GM12878 (cell line): ENCODE data around the gene MAST4. TPM values are rescaled to one million over a fixed set of nuclear protein-coding genes. Genes with fewer than 3 reads are reported as not detected.

Experiments
- ATAC-seq: fragments of 200-7000 bp; cut with Tn5 transposase; 3 replicates; pipeline ENCODE4 v1.9.1; 2020; ENCODE audit warnings: mild to moderate bottlenecking, moderate library complexity
- BruUV-seq: library from RNA; stranded (reverse); fragments of 400-500 nt; replicated peaks from 2 replicates; lab custom pipeline; 2021; lab: Mats Ljungman, UMichigan
- CTCF ChIA-PET: fragments of 300-600 bp; sonication (Branson Sonifier 250); formaldehyde crosslinking; extraction: SDS; loops from one replicate; lab custom pipeline; 2021; ENCODE audit warnings: inconsistent platforms; lab: Yijun Ruan, JAX
- POLR2A ChIA-PET: fragments of 350-600 bp; formaldehyde crosslinking; extraction: SDS; loops from one replicate; lab custom pipeline; 2021; ENCODE audit warnings: inconsistent platforms; lab: Charles Lee
- RAD21 ChIA-PET: fragments of 300-600 bp; sonication (Branson Sonifier 250); formaldehyde crosslinking; loops from one replicate; lab custom pipeline; 2023; ENCODE audit warnings: antibody characterized with exemption; ENCODE audit not compliant: unreplicated experiment; lab: Charles Lee
- SMC1A ChIA-PET: fragments of 300-600 bp; sonication (Branson Sonifier 250); formaldehyde crosslinking; loops from one replicate; lab custom pipeline; 2023; ENCODE audit not compliant: unreplicated experiment, uncharacterized antibody; lab: Charles Lee
- DNase-seq: peaks from one replicate; pipeline ENCODE4 v3.0.0-alpha.2; 2011; ENCODE audit warnings: low read depth, low spot score
- FAIRE-seq: peaks from 3 replicates; lab custom pipeline; 2011; peaks lifted over from hg19 to GRCh38; lab: Jason Lieb, UNC
- H2AFZ ChIP-seq: 2 replicates; pipeline ENCODE4 v1.6.0; 2011; ENCODE audit warnings: low read depth, low read length, control low read depth; ENCODE audit not compliant: control insufficient read depth
- H3K27ac ChIP-seq: 2 replicates; pipeline ENCODE4 v1.5.1; 2011; ENCODE audit warnings: control low read depth; ENCODE audit not compliant: control insufficient read depth, insufficient read depth
- H3K27me3 ChIP-seq, 2 experiments: replicated peaks in 1 of 2; 2 replicates each; pipeline versions ENCODE4 v1.6.0 to v1.6.1; 2011; ENCODE audit warnings: low read length in 1 of 2; ENCODE audit not compliant: control insufficient read depth in 2 of 2, insufficient read depth in 2 of 2
- H3K36me3 ChIP-seq, 2 experiments: 2 replicates each; pipeline ENCODE4 v1.5.1; 2011; ENCODE audit warnings: low read length in 1 of 2; ENCODE audit not compliant: control insufficient read depth in 2 of 2, insufficient read depth in 2 of 2
- H3K4me1 ChIP-seq: 2 replicates; pipeline ENCODE4 v1.6.1; 2011; ENCODE audit warnings: mild to moderate bottlenecking, low read length, moderate library complexity, mixed read lengths; ENCODE audit not compliant: control insufficient read depth, insufficient read depth
- H3K4me2 ChIP-seq: 2 replicates; pipeline ENCODE4 v1.6.0; 2011; ENCODE audit warnings: control low read depth; ENCODE audit not compliant: control insufficient read depth, insufficient read depth
- H3K4me3 ChIP-seq: fragments of 200-600 bp; sonication (generic); 2 replicates; pipeline ENCODE4 v1.5.1; 2016
- H3K79me2 ChIP-seq: 2 replicates; pipeline ENCODE4 v1.6.0; 2011; ENCODE audit warnings: low read length; ENCODE audit not compliant: control insufficient read depth, insufficient read depth
- H3K9ac ChIP-seq: 2 replicates; pipeline ENCODE4 v1.8.0; 2011; ENCODE audit warnings: low read length, control low read depth, mixed read lengths; ENCODE audit not compliant: control insufficient read depth, insufficient read depth
- H3K9me3 ChIP-seq: replicated peaks from 3 replicates; pipeline ENCODE4 v1.5.1; 2011; ENCODE audit warnings: mild to moderate bottlenecking, low read length; ENCODE audit not compliant: control insufficient read depth, insufficient read depth
- H4K20me1 ChIP-seq: 2 replicates; pipeline ENCODE4 v1.6.0; 2011; ENCODE audit not compliant: control insufficient read depth, insufficient read depth
- CTCF ChIP-seq, 3 experiments: IDR thresholded peaks in 2 of 3; conservative IDR thresholded peaks in 1 of 3; 2 replicates each; pipeline ENCODE4 v1.5.1; 2011; ENCODE audit warnings: low read depth in 3 of 3, low read length in 3 of 3, mild to moderate bottlenecking in 3 of 3, control low read depth in 2 of 3, moderate library complexity in 2 of 3, inconsistent platforms in 1 of 3, mixed read lengths in 1 of 3; ENCODE audit not compliant: control insufficient read depth in 2 of 3, insufficient read depth in 1 of 3; ENCODE audit errors: extremely low read depth in 1 of 3
- E2F8 ChIP-seq: fragments of 450-650 bp; IDR thresholded peaks from 2 replicates; pipeline ENCODE4 v1.6.1; 2018; ENCODE audit warnings: mild to moderate bottlenecking, low read depth, moderate library complexity; ENCODE audit not compliant: partially characterized antibody
- EED ChIP-seq: sonication (generic); IDR thresholded peaks from 2 replicates; pipeline ENCODE4 v1.6.1; 2016; ENCODE audit warnings: antibody characterized with exemption, low read depth
- FOXK2 ChIP-seq: fragments of 450-650 bp; IDR thresholded peaks from 2 replicates; pipeline ENCODE4 v1.6.1; 2017; ENCODE audit warnings: mild to moderate bottlenecking, moderate library complexity
- MAX ChIP-seq: IDR thresholded peaks from 2 replicates; pipeline ENCODE4 v1.6.1; 2012; ENCODE audit warnings: low read depth, low read length, improper control_type of control experiment
- MTA2 ChIP-seq: fragments of 450-650 bp; IDR thresholded peaks from 2 replicates; pipeline ENCODE4 v1.6.1; 2016; ENCODE audit warnings: low read depth, mild to moderate bottlenecking, moderate library complexity
- NR2C2 ChIP-seq: IDR thresholded peaks from 2 replicates; pipeline ENCODE4 v1.6.1; 2011; ENCODE audit warnings: borderline replicate concordance, low read depth; ENCODE audit not compliant: control insufficient read depth, insufficient read length
- PKNOX1 ChIP-seq: fragments of 450-650 bp; IDR thresholded peaks from 2 replicates; pipeline ENCODE4 v1.6.1; 2016; ENCODE audit warnings: mild to moderate bottlenecking
- RAD21 ChIP-seq: IDR thresholded peaks from 2 replicates; pipeline ENCODE4 v1.6.1; 2011; ENCODE audit warnings: mild to moderate bottlenecking, low read depth, low read length, moderate library complexity; ENCODE audit not compliant: insufficient read depth
- RCOR1 ChIP-seq: conservative IDR thresholded peaks from 2 replicates; pipeline ENCODE4 v1.6.1; 2012; ENCODE audit warnings: low read depth, low read length, improper control_type of control experiment
- SUPT20H ChIP-seq: IDR thresholded peaks from 2 replicates; pipeline ENCODE4 v1.6.1; 2011; ENCODE audit warnings: low read depth, mild to moderate bottlenecking, low read length, moderate library complexity, borderline replicate concordance; ENCODE audit not compliant: control insufficient read depth
- TAF1 ChIP-seq: IDR thresholded peaks from 2 replicates; pipeline ENCODE4 v1.6.1; 2011; ENCODE audit warnings: mild to moderate bottlenecking, low read depth, low read length, borderline replicate concordance
- YBX1 ChIP-seq: fragments of 450-650 bp; IDR thresholded peaks from 2 replicates; pipeline ENCODE4 v1.6.1; 2016; ENCODE audit warnings: antibody characterized with exemption
- WGBS: methylation state at CpG from one replicate; pipeline ENCODE4 v1.1.6; 2016; ENCODE audit warnings: low lambda C conversion rate; ENCODE audit not compliant: insufficient replicate concordance, insufficient coverage; ENCODE audit errors: missing lambda C conversion rate; 5-methylcytosine and 5-hydroxymethylcytosine counted together
- in situ Hi-C: fragments of 300-500 bp; cut with MboI; formaldehyde crosslinking; loops from 9 replicates; pipeline ENCODE4 v1.14.3; 2018; ENCODE audit warnings: mixed read lengths
- intact Hi-C: fragments of 100-400 bp; cut with micrococcal nuclease; formaldehyde crosslinking; loops from one replicate; pipeline ENCODE4 v1.14.2; 2022; ENCODE audit not compliant: unreplicated experiment
- polyA plus RNA-seq, 11 experiments: library from polyadenylated mRNA; depleted of rRNA in 4 of 11; unstranded in 6 of 11; stranded (reverse) in 5 of 11; fragments of >200 nt; fragmentation: Nextera tagmentation in 4 of 11; fragmentation: Illumina TruSeq in 1 of 11; extraction: Ambion mirVana in 4 of 11; extraction: Trizol in 1 of 11; gene quantifications; 1 replicate in 1 of 11; 2 replicates in 10 of 11; pipeline versions ENCODE4 v1.2.1 to v1.2.3, GENCODE V29; 2011 to 2016; ENCODE audit warnings: inconsistent platforms in 2 of 11, missing spikeins in 2 of 11, low read depth in 1 of 11
- total RNA-seq, 4 experiments: library from RNA; depleted of rRNA in 3 of 4; stranded (reverse); fragments of >200 nt in 3 of 4; fragmentation: Illumina TruSeq in 1 of 4; extraction: Trizol in 1 of 4; gene quantifications; 2 replicates each; pipeline versions ENCODE4 v1.2.1 to v1.2.3, GENCODE V29; 2013 to 2021

MAST4 gene
- total and polyA plus RNA-seq, 10 of the 15 experiments (the other 5 are each of a cell fraction or from before 2014, with no cell fraction given): 0.02 to 1.6 (median 0.29) TPM; not detected in 1

GRCh38 chr5:66813306-66813705 lies 217.1 kb downstream of the MAST4 start (continued):
- TF ChIP-seq NR2C2: no peak
- TF ChIP-seq, all 136 proteins: peak for 0

- Histone ChIP-seq H3K9ac (no peak overlapping the region), H3K9me3 (no peaks in the 10 kb centered on the region), H3K4me2 (no peak overlapping the region), H3K36me3 (no peaks in the 10 kb centered on the region), H3K27me3 (peaks cover 1 to 3% of the 10 kb centered on the region in 2 experiments; a peak in 2 of 4 replicates), H3K27ac (no peak overlapping the region), H2AFZ (no peak overlapping the region), H3K4me3 (no peak overlapping the region), H4K20me1 (no peaks in the 10 kb centered on the region), H3K4me1 (no peaks in the 10 kb centered on the region), H3K79me2 (no peaks in the 10 kb centered on the region)
- FAIRE-seq (peak; percentile 47), DNase-seq (peak; percentile 5), ATAC-seq (peak; percentile 84)
- intact Hi-C loops: loop anchor here (5.0 kb wide), 1 partner anchor 393 kb away; no protein-coding TSS in a partner anchor
- in situ Hi-C loops: loop anchor here (25.0 kb wide), 1 partner anchor 398 kb away; no protein-coding TSS in a partner anchor
- ChIA-PET SMC1A (interaction anchor here (0.8 to 1.6 kb wide), 4 partner anchors 15 to 396 kb away, joined by 3 to 4 read pairs (median 4); no protein-coding TSS in a partner anchor), RAD21 (interaction anchor here (1.2 to 1.5 kb wide), 2 partner anchors 16 to 508 kb away, joined by 3 to 5 read pairs; no protein-coding TSS in a partner anchor), POLR2A (no interaction called here), CTCF (interaction anchor here (0.7 to 3.4 kb wide), 15 partner anchors 8 to 507 kb away, joined by 3 to 25 read pairs (median 3); no protein-coding TSS in a partner anchor)
- BruUV-seq: no TSS peak
- WGBS: 0% methylated on average over 6 of the region's 6 CpGs
- TF ChIP-seq MTA2 (no peak), TAF1 (no peak), CTCF (IDR thresholded peaks at IDR 0.05 in 2 of 3, conservative IDR thresholded peaks at IDR 0.05 in 1 of 3; ENCODE audit: control insufficient read depth in 2 of 3, extremely low read depth in 1 of 3, insufficient read depth in 1 of 3, low read depth in 3 of 3, low read length in 3 of 3) (peak; percentile 61 to 75 (median 63)), SUPT20H (no peak), RAD21 (peak; percentile 64), RCOR1 (no peak), EED (no peak), E2F8 (no peak), FOXK2 (no peak), MAX (no peak), YBX1 (no peak), PKNOX1 (no peak)
Observed at GRCh38 chr5:66814146-66814991, 218.2 kb downstream of the MAST4 start.
